ENCODE measurements around the gene ZNF888. TPM values are rescaled to one million over a fixed set of nuclear protein-coding genes. Genes with fewer than 3 reads are reported as not detected.
A peak's percentile ranks its signal among the peaks of the same experiment; 100 is the strongest.

Gene ZNF888
- total RNA-seq (2014; rRNA removed) (5.2 and 5.4 TPM in 2 replicates), Bru-seq, nascent RNA (percentile 80 among the genes with signal in this experiment), BruChase-seq, experiment 1, labeled RNA remaining after a 6-hour chase (percentile 93 among the genes with signal in this experiment), BruChase-seq, experiment 2, labeled RNA remaining after a 2-hour chase (percentile 97 among the genes with signal in this experiment)
- long read RNA-seq, partial matches to known transcripts = 0 of 8 reads
- long read RNA-seq, other reads (novel, unspliced or antisense) = 8 of 8 reads

DNA sequence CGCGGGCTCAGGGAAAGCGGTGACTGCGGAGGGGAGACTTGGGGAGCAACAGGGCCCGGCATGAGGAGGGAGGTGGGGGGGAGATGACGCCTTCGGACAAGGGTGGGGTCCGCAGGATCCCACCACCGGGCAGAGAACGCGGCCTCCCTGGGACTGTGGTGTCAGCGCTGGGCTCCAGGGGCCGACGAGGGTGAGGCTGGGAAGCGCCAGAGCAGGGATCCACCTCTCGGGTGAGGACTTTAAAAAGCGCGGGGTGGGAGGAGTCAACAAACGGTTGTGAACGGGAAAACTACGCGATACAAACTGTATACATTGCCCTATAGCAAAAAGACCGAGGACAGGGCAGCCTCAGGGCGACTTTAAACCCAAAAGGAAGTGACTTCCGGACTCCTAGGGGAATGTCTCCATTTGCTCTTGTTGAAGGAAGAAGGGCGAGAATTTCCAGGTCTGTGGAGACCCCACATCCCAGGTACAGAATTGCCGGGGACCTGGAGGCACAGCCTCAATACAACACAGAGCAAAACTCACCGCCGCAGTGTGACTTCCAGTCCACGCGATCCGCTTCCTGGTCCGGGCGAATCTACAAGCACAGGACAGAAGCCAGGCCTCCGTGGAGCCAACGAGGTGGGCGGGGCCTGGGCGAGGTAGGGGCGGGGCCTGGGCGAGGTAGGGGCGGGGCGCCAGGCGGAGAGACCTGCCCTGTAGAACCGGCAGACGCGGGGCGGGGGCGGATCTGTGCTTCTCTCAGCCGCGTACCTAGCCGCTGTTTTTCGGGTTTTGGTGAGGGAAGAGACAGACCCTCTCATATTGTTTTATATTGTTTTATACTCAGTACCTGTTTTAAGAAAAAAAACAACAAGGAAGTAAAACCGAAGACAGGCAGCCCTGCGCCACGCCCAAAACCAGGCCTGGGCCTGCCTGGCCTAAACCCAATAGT, at the start of gene ZNF888:
Gene ZNF888, minus strand, starts transcription at position 588 of the 937 bp plus-strand sequence. CDS start 5,555 bp downstream, outside the sequence.
- peak within 1 kb of the TSS; percentile 70 for H3K27ac ChIP-seq (ENCODE audit: low read length)
- no peaks in the 10 kb centered on the region for H3F3A ChIP-seq (ENCODE audit: low read length, unreplicated experiment)
- H3K4me2 ChIP-seq (ENCODE audit: low read length) = peak within 1 kb of the TSS; percentile 84
- H3K27me3 ChIP-seq (ENCODE audit: low read length) = no peaks in the 10 kb centered on the region
- H3K4me1 ChIP-seq (ENCODE audit: insufficient read depth, low read length) = peaks cover 14% of the 10 kb centered on the region
- DNase-seq (peak; percentile 83), ATAC-seq (peak; percentile 96)
- H3K9me3 ChIP-seq (ENCODE audit: low read length) = no peaks in the 10 kb centered on the region
- peaks cover 10% of the 10 kb centered on the region; the same call in 1 of the 2 replicates for H3K36me3 ChIP-seq (ENCODE audit: low read depth, low read length)
- CTCF ChIA-PET = no interaction called here
- peaks cover 12% of the 10 kb centered on the region for H3K79me2 ChIP-seq (ENCODE audit: low read length)
- intact Hi-C loops (cut with micrococcal nuclease) = loop anchor here (2.0 to 5.0 kb wide), 3 partner anchors 20 to 186 kb away; partner anchors contain the start of genes ZNF320 and ZNF611
- POLR2A ChIA-PET (ENCODE audit: unreplicated experiment) = no interaction called here
- H3K4me3 ChIP-seq (ENCODE audit: low read length) = peak within 1 kb of the TSS; percentile 74
- TF ChIP-seq, protein P1, sequence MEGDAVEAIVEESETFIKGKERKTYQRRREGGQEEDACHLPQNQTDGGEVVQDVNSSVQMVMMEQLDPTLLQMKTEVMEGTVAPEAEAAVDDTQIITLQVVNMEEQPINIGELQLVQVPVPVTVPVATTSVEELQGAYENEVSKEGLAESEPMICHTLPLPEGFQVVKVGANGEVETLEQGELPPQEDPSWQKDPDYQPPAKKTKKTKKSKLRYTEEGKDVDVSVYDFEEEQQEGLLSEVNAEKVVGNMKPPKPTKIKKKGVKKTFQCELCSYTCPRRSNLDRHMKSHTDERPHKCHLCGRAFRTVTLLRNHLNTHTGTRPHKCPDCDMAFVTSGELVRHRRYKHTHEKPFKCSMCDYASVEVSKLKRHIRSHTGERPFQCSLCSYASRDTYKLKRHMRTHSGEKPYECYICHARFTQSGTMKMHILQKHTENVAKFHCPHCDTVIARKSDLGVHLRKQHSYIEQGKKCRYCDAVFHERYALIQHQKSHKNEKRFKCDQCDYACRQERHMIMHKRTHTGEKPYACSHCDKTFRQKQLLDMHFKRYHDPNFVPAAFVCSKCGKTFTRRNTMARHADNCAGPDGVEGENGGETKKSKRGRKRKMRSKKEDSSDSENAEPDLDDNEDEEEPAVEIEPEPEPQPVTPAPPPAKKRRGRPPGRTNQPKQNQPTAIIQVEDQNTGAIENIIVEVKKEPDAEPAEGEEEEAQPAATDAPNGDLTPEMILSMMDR (conservative IDR thresholded peaks at IDR 0.05; ENCODE audit: low read depth, low read length) = no peak
- TF ChIP-seq EZH2phosphoT487 (IDR thresholded peaks at IDR 0.05; ENCODE audit: borderline replicate concordance, low read length) = no peak
- TF ChIP-seq EZH2 (IDR thresholded peaks at IDR 0.05; ENCODE audit: low read length, unreplicated experiment) = no peak
- TSS peak; percentile 85 for BruUV-seq (replicated peaks)
- H2AFZ ChIP-seq (ENCODE audit: low read length) = peak within 1 kb of the TSS; percentile 77
- H3K9me2 ChIP-seq (replicated peaks; ENCODE audit: low read length) = no peaks in the 10 kb centered on the region
- H4K20me1 ChIP-seq (ENCODE audit: low read length) = no peaks in the 10 kb centered on the region
- H3K9ac ChIP-seq (ENCODE audit: low read length) = peak within 1 kb of the TSS; percentile 70

DNA sequence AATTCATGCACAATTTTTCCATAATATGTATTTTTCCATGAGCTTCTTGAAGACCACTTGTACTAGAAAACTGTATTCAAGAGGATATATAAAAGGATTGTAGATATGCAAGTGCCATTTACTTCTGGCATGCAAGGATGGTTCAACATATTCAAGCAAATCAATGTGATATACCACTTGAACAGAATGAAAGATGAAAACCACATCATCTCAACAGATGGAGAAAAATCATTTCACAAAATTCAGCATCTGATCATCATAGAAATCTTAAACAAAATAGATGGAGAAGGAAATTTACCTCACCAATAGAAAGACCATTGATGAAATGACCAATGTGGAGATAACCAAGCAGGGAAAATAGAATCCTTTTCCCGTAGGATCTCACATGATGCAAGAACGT, 44.5 kb upstream of the ZNF888 start:
- Histone ChIP-seq H3K79me2 (ENCODE audit: low read length) (no peaks in the 10 kb centered on the region), H3K4me1 (ENCODE audit: insufficient read depth, low read length) (no peaks in the 10 kb centered on the region), H3K27me3 (ENCODE audit: low read length) (no peaks in the 10 kb centered on the region), H3K27ac (ENCODE audit: low read length) (no peak overlapping the region), H3K9me3 (ENCODE audit: low read length) (peaks cover 18% of the 10 kb centered on the region), H3K4me3 (ENCODE audit: low read length) (no peak overlapping the region), H2AFZ (ENCODE audit: low read length) (no peak overlapping the region), H3K36me3 (ENCODE audit: low read depth, low read length) (peaks cover 21% of the 10 kb centered on the region), H3K9ac (ENCODE audit: low read length) (no peak overlapping the region), H3K4me2 (ENCODE audit: low read length) (no peak overlapping the region), H4K20me1 (ENCODE audit: low read length) (no peaks in the 10 kb centered on the region), H3F3A (ENCODE audit: low read length, unreplicated experiment) (no peaks in the 10 kb centered on the region), H3K9me2 (replicated peaks; ENCODE audit: low read length) (no peaks in the 10 kb centered on the region)
- POLR2A ChIA-PET (ENCODE audit: unreplicated experiment) = no interaction called here
- CTCF ChIA-PET = no interaction called here
- DNase-seq = no peak
- ATAC-seq = no peak
- intact Hi-C loops (cut with micrococcal nuclease) = no loop called here
- BruUV-seq (replicated peaks) = no TSS peak
- TF ChIP-seq EZH2phosphoT487 (IDR thresholded peaks at IDR 0.05; ENCODE audit: borderline replicate concordance, low read length) (no peak), EZH2 (IDR thresholded peaks at IDR 0.05; ENCODE audit: low read length, unreplicated experiment) (no peak)

DNA sequence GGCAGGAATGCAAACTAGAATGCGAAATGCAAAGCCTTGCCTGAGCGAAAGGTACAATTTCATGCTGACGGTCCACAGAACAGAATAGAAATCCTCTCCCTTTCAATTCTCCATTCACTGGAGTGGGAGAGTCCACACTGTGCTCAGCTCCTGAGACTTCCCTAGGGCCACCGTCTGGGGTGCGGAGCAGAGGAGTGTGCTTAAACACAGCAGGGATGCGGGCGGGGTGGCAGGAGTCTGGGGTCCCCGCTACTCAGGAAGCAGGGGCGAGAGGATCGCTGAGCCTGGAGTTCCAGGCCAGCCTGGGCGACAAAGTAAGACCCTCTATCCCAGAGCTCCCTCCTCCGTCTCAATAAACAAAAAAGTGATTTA, 40.0 kb upstream of the ZNF888 start:
- Histone ChIP-seq H2AFZ (ENCODE audit: low read length) (peak overlapping the region; percentile 90), H3K27ac (ENCODE audit: low read length) (peak overlapping the region; percentile 4; the same call in 1 of the 2 replicates), H3K4me2 (ENCODE audit: low read length) (peak overlapping the region; percentile 92), H3K27me3 (ENCODE audit: low read length) (no peaks in the 10 kb centered on the region), H3K9me2 (replicated peaks; ENCODE audit: low read length) (no peaks in the 10 kb centered on the region), H3K4me3 (ENCODE audit: low read length) (peak overlapping the region; percentile 82), H4K20me1 (ENCODE audit: low read length) (no peaks in the 10 kb centered on the region), H3K79me2 (ENCODE audit: low read length) (peaks cover 33% of the 10 kb centered on the region), H3K36me3 (ENCODE audit: low read depth, low read length) (peaks cover 16% of the 10 kb centered on the region), H3K9me3 (ENCODE audit: low read length) (peaks cover 6% of the 10 kb centered on the region; the same call in 1 of the 2 replicates), H3K4me1 (ENCODE audit: insufficient read depth, low read length) (peaks cover 21% of the 10 kb centered on the region), H3F3A (ENCODE audit: low read length, unreplicated experiment) (no peaks in the 10 kb centered on the region), H3K9ac (ENCODE audit: low read length) (peak overlapping the region; percentile 45)
- TSS peak; percentile 79 for BruUV-seq (replicated peaks)
- TF ChIP-seq EZH2 (IDR thresholded peaks at IDR 0.05; ENCODE audit: low read length, unreplicated experiment) (no peak), EZH2phosphoT487 (IDR thresholded peaks at IDR 0.05; ENCODE audit: borderline replicate concordance, low read length) (no peak)
- TF ChIP-seq, protein P1 (conservative IDR thresholded peaks at IDR 0.05; ENCODE audit: low read depth, low read length) = no peak
- intact Hi-C loops (cut with micrococcal nuclease) = no loop called here
- POLR2A ChIA-PET (ENCODE audit: unreplicated experiment) = interaction anchor here (0.5 to 0.7 kb wide), 3 partner anchors 16 to 623 kb away, joined by 3 to 5 read pairs (median 3); no protein-coding TSS in a partner anchor
- ATAC-seq = peak; percentile 56
- DNase-seq = no peak
- CTCF ChIA-PET = interaction anchor here (1.0 kb wide), 1 partner anchor 31 kb away, joined by 4 read pairs; no protein-coding TSS in a partner anchor

All from PC-3 (cell line).